ENCODE data around the gene CIBAR2. TPM values are rescaled to one million over a fixed set of nuclear protein-coding genes. Genes with fewer than 3 reads are reported as not detected.

Gene CIBAR2
- total and polyA plus RNA-seq, 2 donors (not counting 1 experiment from before 2014, with no cell fraction given): not detected

DNA sequence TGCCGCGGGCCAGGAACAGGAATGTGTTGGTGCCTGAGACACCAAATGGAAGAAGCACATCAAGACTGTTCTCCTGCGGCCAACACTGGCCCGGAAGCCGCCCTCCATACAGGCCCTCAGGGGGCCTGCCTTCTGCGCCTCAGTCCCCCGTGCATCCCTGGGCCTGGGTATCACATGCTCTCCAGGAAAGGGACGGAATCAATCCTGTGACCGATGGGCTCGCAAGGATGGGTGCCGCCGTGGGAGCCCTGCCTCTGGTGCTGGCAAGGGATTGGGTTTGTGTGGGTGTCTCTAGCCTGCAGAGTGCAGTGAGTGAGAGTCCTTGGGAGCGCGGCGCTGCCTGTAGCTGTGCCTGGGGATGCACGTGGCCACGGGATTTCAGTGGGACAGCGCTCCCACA lies 19.4 kb downstream of the CIBAR2 start:
- no peak for TF ChIP-seq EZH2 (IDR thresholded peaks at IDR 0.05; ENCODE audit: low read length, missing control alignments)
- TF ChIP-seq, protein P1, sequence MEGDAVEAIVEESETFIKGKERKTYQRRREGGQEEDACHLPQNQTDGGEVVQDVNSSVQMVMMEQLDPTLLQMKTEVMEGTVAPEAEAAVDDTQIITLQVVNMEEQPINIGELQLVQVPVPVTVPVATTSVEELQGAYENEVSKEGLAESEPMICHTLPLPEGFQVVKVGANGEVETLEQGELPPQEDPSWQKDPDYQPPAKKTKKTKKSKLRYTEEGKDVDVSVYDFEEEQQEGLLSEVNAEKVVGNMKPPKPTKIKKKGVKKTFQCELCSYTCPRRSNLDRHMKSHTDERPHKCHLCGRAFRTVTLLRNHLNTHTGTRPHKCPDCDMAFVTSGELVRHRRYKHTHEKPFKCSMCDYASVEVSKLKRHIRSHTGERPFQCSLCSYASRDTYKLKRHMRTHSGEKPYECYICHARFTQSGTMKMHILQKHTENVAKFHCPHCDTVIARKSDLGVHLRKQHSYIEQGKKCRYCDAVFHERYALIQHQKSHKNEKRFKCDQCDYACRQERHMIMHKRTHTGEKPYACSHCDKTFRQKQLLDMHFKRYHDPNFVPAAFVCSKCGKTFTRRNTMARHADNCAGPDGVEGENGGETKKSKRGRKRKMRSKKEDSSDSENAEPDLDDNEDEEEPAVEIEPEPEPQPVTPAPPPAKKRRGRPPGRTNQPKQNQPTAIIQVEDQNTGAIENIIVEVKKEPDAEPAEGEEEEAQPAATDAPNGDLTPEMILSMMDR (conservative IDR thresholded peaks at IDR 0.05 in 1 of 2, IDR thresholded peaks at IDR 0.05 in 1 of 2; ENCODE audit: low read depth in 1 of 2, low read length in 2 of 2): no peak
- H3K9ac ChIP-seq (ENCODE audit: insufficient read depth, low read length): no peak overlapping the region
- peaks cover 2% of the 10 kb centered on the region for H3K36me3 ChIP-seq (ENCODE audit: control insufficient read depth, insufficient read depth, low read length)
- no peak overlapping the region for H3K27ac ChIP-seq (ENCODE audit: insufficient read depth, low read length)
- no peaks in the 10 kb centered on the region for H3K4me1 ChIP-seq (ENCODE audit: control insufficient read depth, extremely low read depth, insufficient read depth, low read length)
- no peak overlapping the region for H3K4me3 ChIP-seq (replicated peaks in 1 of 4; ENCODE audit: control extremely low read depth in 1 of 4, insufficient read depth in 1 of 4, low read depth in 3 of 4, low read length in 4 of 4)
- no peaks in the 10 kb centered on the region for H4K20me1 ChIP-seq (ENCODE audit: control insufficient read depth, extremely low read depth, insufficient read depth, low read length)
- no peaks in the 10 kb centered on the region for H3K9me3 ChIP-seq (ENCODE audit: control insufficient read depth, insufficient read depth, low read depth, low read length)
- H3K79me2 ChIP-seq (ENCODE audit: control insufficient read depth, insufficient read depth, low read length): no peaks in the 10 kb centered on the region
- peaks cover 1% of the 10 kb centered on the region for H3K27me3 ChIP-seq (ENCODE audit: control insufficient read depth, insufficient read depth, low read length)
- no peak for DNase-seq (ENCODE audit: low read depth in 2 of 2)
- no peak overlapping the region for H3K4me2 ChIP-seq (ENCODE audit: extremely low read depth, insufficient read depth, low read length)
- no peak overlapping the region for H2AFZ ChIP-seq (ENCODE audit: low read length)

DNA sequence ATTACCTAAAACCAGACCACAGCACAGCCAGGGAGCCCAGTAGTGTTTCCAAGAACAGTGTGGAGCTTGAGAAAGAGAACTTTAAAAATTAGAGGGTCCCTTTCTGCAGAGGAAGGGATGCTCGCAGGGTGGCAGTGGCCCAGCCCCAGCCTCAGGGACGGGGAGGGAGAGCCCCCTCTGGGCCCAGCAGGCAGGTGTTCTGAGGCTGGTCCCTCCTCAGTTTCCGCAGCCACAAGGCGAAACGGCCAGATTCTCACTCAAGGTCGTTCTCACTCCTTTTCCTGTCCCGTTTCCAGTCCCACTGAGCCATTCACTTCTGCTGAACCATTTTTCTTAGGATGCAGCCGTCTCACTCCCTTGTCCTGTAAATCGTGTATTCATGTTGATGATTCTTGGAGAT lies 20.0 kb downstream of the CIBAR2 start:
- no peaks in the 10 kb centered on the region for H3K4me1 ChIP-seq (ENCODE audit: control insufficient read depth, extremely low read depth, insufficient read depth, low read length)
- H3K4me2 ChIP-seq (ENCODE audit: extremely low read depth, insufficient read depth, low read length): no peak overlapping the region
- H3K9me3 ChIP-seq (ENCODE audit: control insufficient read depth, insufficient read depth, low read depth, low read length): no peaks in the 10 kb centered on the region
- DNase-seq (ENCODE audit: low read depth in 2 of 2): no peak
- H3K36me3 ChIP-seq (ENCODE audit: control insufficient read depth, insufficient read depth, low read length): peaks cover 2% of the 10 kb centered on the region
- TF ChIP-seq, protein P1 (conservative IDR thresholded peaks at IDR 0.05 in 1 of 2, IDR thresholded peaks at IDR 0.05 in 1 of 2; ENCODE audit: low read depth in 1 of 2, low read length in 2 of 2): no peak
- no peak for TF ChIP-seq EZH2 (IDR thresholded peaks at IDR 0.05; ENCODE audit: low read length, missing control alignments)
- H3K79me2 ChIP-seq (ENCODE audit: control insufficient read depth, insufficient read depth, low read length): no peaks in the 10 kb centered on the region
- no peaks in the 10 kb centered on the region for H3K27me3 ChIP-seq (ENCODE audit: control insufficient read depth, insufficient read depth, low read length)
- no peak overlapping the region for H3K9ac ChIP-seq (ENCODE audit: insufficient read depth, low read length)
- H3K27ac ChIP-seq (ENCODE audit: insufficient read depth, low read length): no peak overlapping the region
- no peak overlapping the region for H2AFZ ChIP-seq (ENCODE audit: low read length)
- H4K20me1 ChIP-seq (ENCODE audit: control insufficient read depth, extremely low read depth, insufficient read depth, low read length): no peaks in the 10 kb centered on the region
- H3K4me3 ChIP-seq (replicated peaks in 1 of 4; ENCODE audit: control extremely low read depth in 1 of 4, insufficient read depth in 1 of 4, low read depth in 3 of 4, low read length in 4 of 4): no peak overlapping the region

DNA sequence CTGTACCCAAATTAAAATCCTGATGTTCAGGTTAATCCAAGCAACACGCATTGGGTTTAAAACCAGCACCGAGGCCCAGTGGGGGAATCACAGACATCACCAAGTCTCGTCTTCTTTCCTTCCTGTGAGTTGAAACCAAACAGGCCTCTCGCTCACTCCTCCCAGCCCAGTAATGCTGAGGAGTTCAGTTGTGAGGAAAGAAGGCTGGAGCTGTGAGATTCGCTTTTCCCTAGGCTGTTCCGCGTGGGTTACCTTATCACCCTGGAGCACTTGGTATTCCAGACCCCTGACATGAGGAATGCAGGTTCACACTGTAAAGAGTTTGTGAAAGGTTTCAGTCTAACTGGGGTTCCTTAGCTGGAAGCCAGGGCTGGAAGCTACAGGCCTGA lies 20.8 kb downstream of the CIBAR2 start:
- Histone ChIP-seq H2AFZ (ENCODE audit: low read length) (no peak overlapping the region), H3K36me3 (ENCODE audit: control insufficient read depth, insufficient read depth, low read length) (peaks cover 2% of the 10 kb centered on the region), H3K9me3 (ENCODE audit: control insufficient read depth, insufficient read depth, low read depth, low read length) (no peaks in the 10 kb centered on the region), H3K27me3 (ENCODE audit: control insufficient read depth, insufficient read depth, low read length) (no peaks in the 10 kb centered on the region), H3K4me1 (ENCODE audit: control insufficient read depth, extremely low read depth, insufficient read depth, low read length) (no peaks in the 10 kb centered on the region), H3K4me2 (ENCODE audit: extremely low read depth, insufficient read depth, low read length) (no peak overlapping the region), H3K27ac (ENCODE audit: insufficient read depth, low read length) (no peak overlapping the region), H3K4me3 (replicated peaks in 1 of 4; ENCODE audit: control extremely low read depth in 1 of 4, insufficient read depth in 1 of 4, low read depth in 3 of 4, low read length in 4 of 4) (no peak overlapping the region), H3K79me2 (ENCODE audit: control insufficient read depth, insufficient read depth, low read length) (no peaks in the 10 kb centered on the region), H3K9ac (ENCODE audit: insufficient read depth, low read length) (no peak overlapping the region), H4K20me1 (ENCODE audit: control insufficient read depth, extremely low read depth, insufficient read depth, low read length) (no peaks in the 10 kb centered on the region)
- TF ChIP-seq, protein P1 (conservative IDR thresholded peaks at IDR 0.05 in 1 of 2, IDR thresholded peaks at IDR 0.05 in 1 of 2; ENCODE audit: low read depth in 1 of 2, low read length in 2 of 2): no peak
- TF ChIP-seq EZH2 (IDR thresholded peaks at IDR 0.05; ENCODE audit: low read length, missing control alignments): no peak
- DNase-seq (ENCODE audit: low read depth in 2 of 2): no peak

Data from fibroblast of lung (primary cell).